K562 (cell line): ENCODE measurements around the gene SEBOX. TPM values are rescaled to one million over a fixed set of nuclear protein-coding genes. Genes with fewer than 3 reads are reported as not detected.

Experiments used
- ADNP ChIP-seq: fragments of 200-800 bp; sonication (Bioruptor generic); IDR thresholded peaks from 2 replicates; pipeline ENCODE4 v1.6.1; 2016; ENCODE audit warnings: missing genetic modification characterization, missing compliant biosample characterization
- FOXM1 ChIP-seq, 2 experiments: fragments of 450-650 bp in 1 of 2; sonication (generic) in 1 of 2; formaldehyde crosslinking in 1 of 2; IDR thresholded peaks; 2 replicates each; pipeline versions ENCODE4 v1.6.1 to v1.9.0; 2017 to 2022; ENCODE audit warnings: low read depth in 2 of 2, mild to moderate bottlenecking in 2 of 2, missing genetic modification reagents in 1 of 2, moderate library complexity in 1 of 2
- HBP1 ChIP-seq: fragments of 450-650 bp; formaldehyde crosslinking; IDR thresholded peaks from 2 replicates; pipeline ENCODE4 v1.4.0; 2022; ENCODE audit warnings: missing genetic modification characterization
- HINFP ChIP-seq: fragments of 450-650 bp; conservative IDR thresholded peaks from 2 replicates; pipeline ENCODE4 v1.6.1; 2016; ENCODE audit warnings: missing genetic modification characterization, low read depth, mild to moderate bottlenecking, control low read depth, missing compliant biosample characterization
- MAFK ChIP-seq: IDR thresholded peaks from 2 replicates; pipeline ENCODE4 v1.6.1; 2011; ENCODE audit warnings: low read length, improper control_type of control experiment
- MTA3 ChIP-seq: fragments of 450-650 bp; formaldehyde crosslinking; IDR thresholded peaks from 2 replicates; pipeline ENCODE4 v1.6.1; 2017; ENCODE audit warnings: mild to moderate bottlenecking, borderline replicate concordance
- MXI1 ChIP-seq: IDR thresholded peaks from 2 replicates; pipeline ENCODE4 v1.6.1; 2011; ENCODE audit warnings: low read depth, mild to moderate bottlenecking, improper control_type of control experiment, low read length
- PATZ1 ChIP-seq: fragments of 250-450 bp; sonication (Bioruptor Pico); IDR thresholded peaks from 2 replicates; pipeline ENCODE4 v1.5.0; 2020; ENCODE audit warnings: mild to moderate bottlenecking, borderline replicate concordance
- RBM39 ChIP-seq: fragments of 200-400 bp; formaldehyde crosslinking; optimal IDR thresholded peaks from 2 replicates; pipeline ENCODE3; 2018; ENCODE audit warnings: low read depth, low read length
- SFPQ ChIP-seq: fragments of 200-400 bp; formaldehyde crosslinking; IDR thresholded peaks from 2 replicates; pipeline ENCODE4 v1.6.1; 2017; ENCODE audit warnings: mild to moderate bottlenecking, low read depth, low read length, moderate library complexity
- SRSF3 ChIP-seq: fragments of 200-400 bp; formaldehyde crosslinking; IDR thresholded peaks from 2 replicates; pipeline ENCODE4 v1.6.1; 2016; ENCODE audit warnings: mild to moderate bottlenecking, low read length, moderate library complexity; ENCODE audit not compliant: insufficient read depth
- TCF15 ChIP-seq: fragments of 250-450 bp; sonication (Bioruptor Pico); IDR thresholded peaks from 2 replicates; pipeline ENCODE4 v1.8.0; 2022; ENCODE audit warnings: moderate library complexity, mild to moderate bottlenecking, inconsistent platforms
- USF2 ChIP-seq: sonication (generic); formaldehyde crosslinking; IDR thresholded peaks from 2 replicates; pipeline ENCODE4 v1.5.0; 2020; ENCODE audit warnings: missing genetic modification reagents
- ZFPM2 ChIP-seq: fragments of 250-450 bp; sonication (Bioruptor Pico); IDR thresholded peaks from 2 replicates; pipeline ENCODE4 v1.5.1; 2022; ENCODE audit warnings: mild to moderate bottlenecking
- ZKSCAN3 ChIP-seq: fragments of 250-450 bp; sonication (Bioruptor Pico); IDR thresholded peaks from 2 replicates; pipeline ENCODE4 v1.4.0; 2020
- ZNF12 ChIP-seq: sonication (generic); formaldehyde crosslinking; IDR thresholded peaks from 2 replicates; pipeline ENCODE4 v1.4.0; 2020; ENCODE audit warnings: mild to moderate bottlenecking, missing genetic modification reagents
- ZNF140 ChIP-seq: fragments of 250-450 bp; sonication (Bioruptor Pico); IDR thresholded peaks from 2 replicates; pipeline ENCODE4 v1.8.0; 2021; ENCODE audit warnings: moderate library complexity, mild to moderate bottlenecking, inconsistent platforms
- ZNF311 ChIP-seq: fragments of 250-450 bp; sonication (Bioruptor Pico); IDR thresholded peaks from 2 replicates; pipeline ENCODE4 v1.4.0; 2020; ENCODE audit warnings: mild to moderate bottlenecking, moderate library complexity
- ZNF507 ChIP-seq: conservative IDR thresholded peaks from 2 replicates; pipeline ENCODE4 v1.6.1; 2017; ENCODE audit warnings: missing genetic modification characterization, missing compliant biosample characterization
- polyA plus RNA-seq, 8 experiments: library from polyadenylated mRNA; depleted of rRNA in 4 of 8; stranded (reverse) in 5 of 8; unstranded in 3 of 8; fragments of >200 nt; fragmentation: Nextera tagmentation in 2 of 8; fragmentation: Illumina TruSeq in 1 of 8; extraction: Ambion mirVana in 2 of 8; extraction: Trizol in 1 of 8; gene quantifications; 2 replicates each; pipeline versions ENCODE4 v1.2.1 to v1.2.3, GENCODE V29; 2011 to 2014; ENCODE audit warnings: inconsistent platforms in 1 of 8, missing spikeins in 1 of 8
- total RNA-seq, 7 experiments: library from RNA; depleted of rRNA in 6 of 7; stranded (reverse); fragments of >200 nt in 6 of 7; fragmentation: Illumina TruSeq in 2 of 7; extraction: Trizol in 2 of 7; gene quantifications; 2 replicates each; pipeline versions ENCODE4 v1.2.1 to v1.2.3, GENCODE V29; 2011 to 2021; ENCODE audit warnings: low replicate concordance in 1 of 7

SEBOX gene
- total and polyA plus RNA-seq, 9 of the 15 experiments (the other 6 are each of a cell fraction or from before 2014, with no cell fraction given): not detected

GRCh38 chr17:28335201-28335958 is 29.6 kb downstream of the SEBOX start, which contains the start of the genes IFT20 and TNFAIP1 (continued):
- TF ChIP-seq SFPQ: no peak
- no peak for TF ChIP-seq FOXM1 (IDR thresholded peaks at IDR 0.05; ENCODE audit: low read depth)
- no peak for TF ChIP-seq FOXM1 (CRISPR knock-in tag; IDR thresholded peaks at IDR 0.05; ENCODE audit: low read depth)
- no peak for TF ChIP-seq SRSF3
- peak; percentile 51; the same call in 1 of the 2 replicates for TF ChIP-seq MXI1
- TF ChIP-seq ZNF140 (CRISPR knock-in tag): no peak
- TF ChIP-seq ZNF311 (CRISPR knock-in tag): peak; percentile 87
- TF ChIP-seq HBP1 (CRISPR knock-in tag): no peak
- TF ChIP-seq ZFPM2: no peak
- no peak for TF ChIP-seq ADNP
- no peak for TF ChIP-seq USF2 (CRISPR knock-in tag)
- TF ChIP-seq MTA3: 0 out of 2 replicates have a peak, but pooled peaks have one; percentile 50
- no peak for TF ChIP-seq TCF15 (CRISPR knock-in tag)
- no peak for TF ChIP-seq PATZ1 (CRISPR knock-in tag)
- TF ChIP-seq RBM39: no peak
- TF ChIP-seq MAFK: no peak
- TF ChIP-seq ZKSCAN3 (CRISPR knock-in tag): no peak
- TF ChIP-seq ZNF507 (tag): no peak
- no peak for TF ChIP-seq ZNF12 (CRISPR knock-in tag)
- TF ChIP-seq HINFP (tag): no peak
